Astrocyte of the spinal cord (primary cell): ENCODE results near the gene SUSD4.

ENCODE experiments used
- DNase-seq: peaks from one replicate; pipeline ENCODE4 v3.0.0; 2011; ENCODE audit warnings: low read depth, low spot score
- H3K4me3 ChIP-seq: 2 replicates; pipeline ENCODE4 v1.5.1; 2011; ENCODE audit warnings: low read depth, mild to moderate bottlenecking, low read length, moderate library complexity
- in situ Hi-C: cut with HindIII; loops from 2 replicates; pipeline ENCODE4 v1.10.0; 2017; ENCODE audit warnings: low sequenced_read_pairs
- TF ChIP-seq, protein P1 (sequence below): IDR thresholded peaks from 2 replicates; pipeline ENCODE4 v1.5.1; 2012; ENCODE audit warnings: low read depth, mild to moderate bottlenecking, low read length, inconsistent platforms

Gene SUSD4

GRCh38 chr1:223328566-223328965 is 35.4 kb downstream of the SUSD4 start:
- TF ChIP-seq, protein P1, sequence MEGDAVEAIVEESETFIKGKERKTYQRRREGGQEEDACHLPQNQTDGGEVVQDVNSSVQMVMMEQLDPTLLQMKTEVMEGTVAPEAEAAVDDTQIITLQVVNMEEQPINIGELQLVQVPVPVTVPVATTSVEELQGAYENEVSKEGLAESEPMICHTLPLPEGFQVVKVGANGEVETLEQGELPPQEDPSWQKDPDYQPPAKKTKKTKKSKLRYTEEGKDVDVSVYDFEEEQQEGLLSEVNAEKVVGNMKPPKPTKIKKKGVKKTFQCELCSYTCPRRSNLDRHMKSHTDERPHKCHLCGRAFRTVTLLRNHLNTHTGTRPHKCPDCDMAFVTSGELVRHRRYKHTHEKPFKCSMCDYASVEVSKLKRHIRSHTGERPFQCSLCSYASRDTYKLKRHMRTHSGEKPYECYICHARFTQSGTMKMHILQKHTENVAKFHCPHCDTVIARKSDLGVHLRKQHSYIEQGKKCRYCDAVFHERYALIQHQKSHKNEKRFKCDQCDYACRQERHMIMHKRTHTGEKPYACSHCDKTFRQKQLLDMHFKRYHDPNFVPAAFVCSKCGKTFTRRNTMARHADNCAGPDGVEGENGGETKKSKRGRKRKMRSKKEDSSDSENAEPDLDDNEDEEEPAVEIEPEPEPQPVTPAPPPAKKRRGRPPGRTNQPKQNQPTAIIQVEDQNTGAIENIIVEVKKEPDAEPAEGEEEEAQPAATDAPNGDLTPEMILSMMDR = no peak
- in situ Hi-C loops = no loop called here
- H3K4me3 ChIP-seq = no peak overlapping the region
- no peak for DNase-seq

- TF ChIP-seq, protein P1 = no peak
- no peak overlapping the region for H3K4me3 ChIP-seq
- in situ Hi-C loops = no loop called here
- peak; percentile 3 for DNase-seq
These were observed 37.2 kb downstream of the SUSD4 start for GRCh38 chr1:223326776-223327175.

GRCh38 chr1:223323491-223324484 is 40.2 kb downstream of the SUSD4 start:
- TF ChIP-seq, protein P1 = no peak
- no peak overlapping the region for H3K4me3 ChIP-seq
- no peak for DNase-seq
- in situ Hi-C loops = no loop called here

- no peak overlapping the region for H3K4me3 ChIP-seq
- in situ Hi-C loops = no loop called here
- TF ChIP-seq, protein P1 = no peak
- DNase-seq = no peak
These were observed 41.1 kb downstream of the SUSD4 start for GRCh38 chr1:223322868-223323267.

DNA sequence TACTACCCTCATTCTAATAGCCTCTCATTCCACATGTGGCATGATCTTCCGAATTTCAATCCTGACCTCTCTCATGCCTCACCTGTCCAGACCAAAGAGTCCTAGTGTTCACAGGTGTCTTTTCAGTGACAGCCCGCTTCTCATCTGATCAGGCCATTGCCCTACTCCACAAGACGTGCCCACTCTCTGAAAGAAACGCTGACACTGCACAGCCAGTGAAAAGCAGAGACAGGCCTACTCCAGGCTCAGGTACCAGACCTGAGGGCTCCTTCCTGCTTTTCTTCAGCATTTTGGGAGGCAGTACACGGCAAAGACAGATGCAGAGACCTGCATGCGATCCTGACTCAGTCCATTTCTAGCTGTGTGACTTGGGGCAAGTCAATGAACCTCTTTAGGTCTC is 43.0 kb downstream of the SUSD4 start:
- H3K4me3 ChIP-seq = no peak overlapping the region
- in situ Hi-C loops = no loop called here
- TF ChIP-seq, protein P1 = no peak
- no peak for DNase-seq

DNA sequence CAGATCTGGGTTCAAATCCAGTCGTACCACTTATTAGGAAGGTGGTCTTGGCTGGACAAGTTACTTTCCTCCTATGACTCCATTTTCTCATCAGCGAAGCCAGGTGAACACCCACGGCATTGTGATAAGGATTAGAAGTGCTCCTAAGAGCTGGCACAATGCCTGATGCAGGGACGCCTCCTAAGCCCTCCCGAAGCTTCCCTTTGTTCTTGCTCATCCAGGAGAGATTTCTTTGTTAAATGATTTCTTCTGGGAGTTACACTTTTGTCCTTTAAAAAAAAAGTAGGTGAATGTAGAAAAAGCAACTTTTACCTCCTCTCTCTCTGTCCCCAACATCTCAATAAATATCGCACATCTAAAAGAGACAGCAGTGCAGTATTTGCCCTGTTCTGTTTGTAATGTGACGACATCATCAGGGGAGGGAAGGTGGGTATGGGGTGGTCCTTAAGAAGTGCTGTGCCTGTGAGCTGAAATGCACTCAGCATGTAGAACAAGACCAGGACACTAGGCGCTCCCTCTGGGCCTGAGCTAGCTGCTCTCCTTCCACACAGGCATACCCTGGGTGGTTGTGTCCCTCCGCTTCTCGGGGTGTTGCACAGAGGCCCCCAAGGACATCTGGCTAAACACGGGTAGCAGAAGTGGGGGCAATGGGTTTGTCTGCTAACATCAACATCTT is 43.9 kb downstream of the SUSD4 start:
- DNase-seq = no peak
- TF ChIP-seq, protein P1 = no peak
- in situ Hi-C loops = no loop called here
- no peak overlapping the region for H3K4me3 ChIP-seq
